ENCODE results near the gene KLHL36. TPM values are rescaled to one million over a fixed set of nuclear protein-coding genes. Genes with fewer than 3 reads are reported as not detected.

The KLHL36 gene
- total RNA-seq, 1 donor from 2014 or later = 56.3 TPM

DNA sequence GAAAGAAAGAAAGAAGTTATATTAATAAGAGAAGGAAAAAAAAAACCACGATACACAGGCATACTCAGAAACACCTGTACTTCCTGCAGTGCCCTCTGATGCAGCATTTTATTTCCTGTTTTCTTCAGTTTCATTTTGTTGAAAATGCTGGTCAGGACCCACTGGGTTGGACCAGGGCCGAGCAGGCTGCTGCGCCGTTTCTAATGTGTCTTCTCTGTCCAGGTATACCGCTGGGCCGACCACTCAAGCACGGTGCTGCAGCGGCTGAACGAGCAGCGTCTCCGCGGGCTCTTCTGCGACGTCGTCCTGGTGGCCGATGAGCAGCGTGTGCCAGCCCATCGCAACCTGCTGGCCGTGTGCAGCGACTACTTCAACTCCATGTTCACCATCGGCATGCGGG lies 8.3 kb downstream of the KLHL36 start:
- Histone ChIP-seq H3K36me3 (peaks cover 83% of the 10 kb centered on the region), H3K27ac (no peak overlapping the region), H3K4me1 (no peaks in the 10 kb centered on the region), H3K27me3 (no peaks in the 10 kb centered on the region), H3K9me3 (no peaks in the 10 kb centered on the region), H3K4me3 (no peak overlapping the region)
- TF ChIP-seq, protein P1, sequence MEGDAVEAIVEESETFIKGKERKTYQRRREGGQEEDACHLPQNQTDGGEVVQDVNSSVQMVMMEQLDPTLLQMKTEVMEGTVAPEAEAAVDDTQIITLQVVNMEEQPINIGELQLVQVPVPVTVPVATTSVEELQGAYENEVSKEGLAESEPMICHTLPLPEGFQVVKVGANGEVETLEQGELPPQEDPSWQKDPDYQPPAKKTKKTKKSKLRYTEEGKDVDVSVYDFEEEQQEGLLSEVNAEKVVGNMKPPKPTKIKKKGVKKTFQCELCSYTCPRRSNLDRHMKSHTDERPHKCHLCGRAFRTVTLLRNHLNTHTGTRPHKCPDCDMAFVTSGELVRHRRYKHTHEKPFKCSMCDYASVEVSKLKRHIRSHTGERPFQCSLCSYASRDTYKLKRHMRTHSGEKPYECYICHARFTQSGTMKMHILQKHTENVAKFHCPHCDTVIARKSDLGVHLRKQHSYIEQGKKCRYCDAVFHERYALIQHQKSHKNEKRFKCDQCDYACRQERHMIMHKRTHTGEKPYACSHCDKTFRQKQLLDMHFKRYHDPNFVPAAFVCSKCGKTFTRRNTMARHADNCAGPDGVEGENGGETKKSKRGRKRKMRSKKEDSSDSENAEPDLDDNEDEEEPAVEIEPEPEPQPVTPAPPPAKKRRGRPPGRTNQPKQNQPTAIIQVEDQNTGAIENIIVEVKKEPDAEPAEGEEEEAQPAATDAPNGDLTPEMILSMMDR (IDR thresholded peaks at IDR 0.05) = no peak
- intact Hi-C loops (cut with DNase I) = no loop called here
- ATAC-seq (no peak), DNase-seq (no peak)

- H3K36me3 ChIP-seq = peaks cover 83% of the 10 kb centered on the region
- intact Hi-C loops (cut with DNase I) = no loop called here
- DNase-seq = no peak
- TF ChIP-seq, protein P1 (IDR thresholded peaks at IDR 0.05) = no peak
- H3K4me3 ChIP-seq = no peak overlapping the region
- no peak for ATAC-seq
- no peaks in the 10 kb centered on the region for H3K4me1 ChIP-seq
- no peaks in the 10 kb centered on the region for H3K9me3 ChIP-seq
- no peak overlapping the region for H3K27ac ChIP-seq
- H3K27me3 ChIP-seq = no peaks in the 10 kb centered on the region
Measured at GRCh38 chr16:84657229-84657837, 9.0 kb downstream of the KLHL36 start.

DNA sequence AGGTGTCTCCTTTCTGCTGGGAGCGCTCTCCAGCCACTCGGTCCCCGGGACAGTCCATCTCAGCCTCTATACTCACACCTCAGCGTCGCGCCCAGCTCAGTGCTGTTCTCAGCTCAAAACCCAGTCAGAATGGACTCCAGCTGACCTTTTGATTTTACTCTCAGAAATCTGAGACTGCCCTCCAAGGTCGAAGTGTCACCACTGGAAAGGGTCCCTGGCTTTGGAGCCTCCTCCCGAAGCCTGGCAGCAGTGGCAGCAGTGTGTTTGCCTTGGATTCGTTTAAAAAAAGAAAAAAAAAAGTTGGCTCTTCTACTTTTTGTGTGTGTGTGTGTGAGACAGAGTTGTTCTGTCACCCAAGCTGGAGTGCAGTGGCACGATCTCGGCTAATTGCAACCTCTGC lies 10.4 kb downstream of the KLHL36 start:
- intact Hi-C loops (cut with DNase I) = no loop called here
- no peak for DNase-seq
- no peaks in the 10 kb centered on the region for H3K27me3 ChIP-seq
- no peak for ATAC-seq
- no peak overlapping the region for H3K4me3 ChIP-seq
- H3K9me3 ChIP-seq = no peaks in the 10 kb centered on the region
- TF ChIP-seq, protein P1 (IDR thresholded peaks at IDR 0.05) = no peak
- peaks cover 83% of the 10 kb centered on the region for H3K36me3 ChIP-seq
- no peaks in the 10 kb centered on the region for H3K4me1 ChIP-seq
- no peak overlapping the region for H3K27ac ChIP-seq

DNA sequence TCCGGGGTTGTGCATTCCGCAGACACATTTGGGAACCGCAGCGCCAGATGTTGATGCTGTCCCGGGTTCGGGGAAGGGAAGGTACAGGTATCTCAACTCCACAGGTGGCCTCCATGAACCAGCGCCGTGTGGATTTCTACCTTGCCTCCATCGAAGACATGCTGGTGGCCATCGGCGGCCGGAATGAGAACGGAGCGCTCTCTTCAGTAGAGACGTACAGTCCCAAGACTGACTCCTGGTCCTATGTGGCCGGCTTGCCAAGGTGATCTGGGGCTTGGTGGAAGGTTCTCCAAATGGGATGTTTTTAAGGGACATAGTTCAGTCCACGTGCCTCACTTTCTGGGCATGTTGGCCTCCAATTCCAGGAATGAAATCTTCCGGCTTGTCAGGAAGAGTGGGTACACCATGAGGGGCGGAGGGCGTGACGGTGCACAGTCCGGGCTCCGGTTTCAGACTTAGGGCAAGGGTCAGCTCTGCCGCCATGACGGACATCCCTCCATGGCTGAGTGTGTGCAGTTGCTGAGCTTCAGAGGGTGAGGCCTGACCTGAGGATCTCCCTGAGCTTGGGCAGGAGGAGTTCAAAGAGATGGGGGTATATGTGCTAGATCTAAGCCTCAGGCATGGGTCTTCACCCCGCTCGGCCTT lies 11.5 kb downstream of the KLHL36 start:
- no peak for DNase-seq
- no peak overlapping the region for H3K4me3 ChIP-seq
- H3K27ac ChIP-seq = no peak overlapping the region
- no peaks in the 10 kb centered on the region for H3K9me3 ChIP-seq
- intact Hi-C loops (cut with DNase I) = no loop called here
- peaks cover 91% of the 10 kb centered on the region for H3K36me3 ChIP-seq
- no peak for ATAC-seq
- TF ChIP-seq, protein P1 (IDR thresholded peaks at IDR 0.05) = no peak
- no peaks in the 10 kb centered on the region for H3K4me1 ChIP-seq
- H3K27me3 ChIP-seq = no peaks in the 10 kb centered on the region

- Histone ChIP-seq H3K27me3 (no peaks in the 10 kb centered on the region), H3K4me3 (no peak overlapping the region), H3K9me3 (no peaks in the 10 kb centered on the region), H3K4me1 (no peaks in the 10 kb centered on the region), H3K27ac (no peak overlapping the region), H3K36me3 (peaks cover 92% of the 10 kb centered on the region)
- intact Hi-C loops (cut with DNase I) = no loop called here
- TF ChIP-seq, protein P1 (IDR thresholded peaks at IDR 0.05) = no peak
- DNase-seq = no peak
- no peak for ATAC-seq
Measured at GRCh38 chr16:84660973-84661372, 12.7 kb downstream of the KLHL36 start.
